PC-9 (cell line): ENCODE results near the gene TSKS.

Experiments used
- CTCF ChIP-seq: fragments of 200-600 bp; sonication (generic); conservative IDR thresholded peaks from 2 replicates; pipeline ENCODE4 v1.6.1; 2017; ENCODE audit warnings: mixed run types, antibody characterized with exemption, mild to moderate bottlenecking, moderate library complexity
- EZH2 ChIP-seq: fragments of 200-600 bp; sonication (generic); IDR thresholded peaks from 2 replicates; pipeline ENCODE4 v1.8.0; 2017; ENCODE audit warnings: antibody characterized with exemption, low read depth

DNA sequence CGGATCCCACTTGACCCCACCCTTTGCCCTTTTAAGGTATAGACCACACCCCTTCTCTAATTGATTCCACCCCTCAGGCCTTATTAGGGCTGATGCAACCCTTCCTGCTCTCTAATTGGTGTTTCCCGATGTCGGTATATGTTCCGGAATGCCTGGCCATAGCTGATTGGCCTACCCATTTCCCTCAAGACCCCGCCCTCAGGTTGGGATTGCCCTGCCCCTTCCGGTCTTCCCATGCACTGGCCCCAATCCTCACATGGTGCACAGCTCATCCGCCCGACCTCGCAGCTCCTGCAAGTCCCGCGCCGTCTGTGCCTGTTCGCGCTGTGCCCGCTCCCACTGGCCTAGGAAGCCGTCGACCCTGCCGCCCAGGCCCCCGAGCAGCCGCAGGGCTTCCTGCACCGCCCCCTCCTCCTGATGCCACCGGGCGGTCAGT is 18.1 kb downstream of the TSKS start:
- TF ChIP-seq EZH2 (no peak), CTCF (no peak)
